ENCODE measurements around the gene TMEM190. TPM values are rescaled to one million over a fixed set of nuclear protein-coding genes. Genes with fewer than 3 reads are reported as not detected.

The TMEM190 gene
- total and polyA plus RNA-seq, 9 of the 15 experiments (the other 6 are each of a cell fraction or from before 2014, with no cell fraction given), result not detected

- no peak for TF ChIP-seq CHD7 (IDR thresholded peaks at IDR 0.05; ENCODE audit: low read depth, low read length)
- no peak for TF ChIP-seq SRSF7 (optimal IDR thresholded peaks at IDR 0.05; ENCODE audit: low read depth, low read length)
- TF ChIP-seq NRF1 (conservative IDR thresholded peaks at IDR 0.05 in 1 of 2, IDR thresholded peaks at IDR 0.05 in 1 of 2), result peak; percentile 87 to 89
- TF ChIP-seq SRSF1 (IDR thresholded peaks at IDR 0.05; ENCODE audit: low read depth, low read length), result no peak
- no peak for TF ChIP-seq KDM1A (IDR thresholded peaks at IDR 0.05)
- TF ChIP-seq XRCC4 (IDR thresholded peaks at IDR 0.05; ENCODE audit: extremely low read depth, insufficient read depth, insufficient read length), result no peak
- TF ChIP-seq BMI1 (IDR thresholded peaks at IDR 0.05; ENCODE audit: low read length), result no peak
- no peak for TF ChIP-seq MCM7 (IDR thresholded peaks at IDR 0.05)
- peak; percentile 71 for TF ChIP-seq RNF2 (IDR thresholded peaks at IDR 0.05)
- TF ChIP-seq TCFL5 (CRISPR knock-in tag; conservative IDR thresholded peaks at IDR 0.05), result no peak
- no peak for TF ChIP-seq MTA2 (IDR thresholded peaks at IDR 0.05; ENCODE audit: low read depth)
- no peak for TF ChIP-seq SMC3 (conservative IDR thresholded peaks at IDR 0.05; ENCODE audit: insufficient read depth, low read depth, low read length)
- peak; percentile 88 for TF ChIP-seq RBFOX2 (IDR thresholded peaks at IDR 0.05; ENCODE audit: low read depth, low read length)
- peak; percentile 75; the same call in 1 of the 2 replicates for TF ChIP-seq ZBTB17 (CRISPR knock-in tag; IDR thresholded peaks at IDR 0.05)
- TF ChIP-seq PATZ1 (CRISPR knock-in tag; IDR thresholded peaks at IDR 0.05; ENCODE audit: borderline replicate concordance), result no peak
Measured at GRCh38 chr19:55407800-55408532, 31.3 kb downstream of the TMEM190 start (continued).

Data from K562 (cell line).